HUES6 (cell line): Measurements from ENCODE around the gene HIVEP3.

Experiments
- H3K27ac ChIP-seq: 2 replicates; pipeline ENCODE4 v1.7.0; 2013; ENCODE audit warnings: low read depth, mild to moderate bottlenecking, low read length, inconsistent platforms
- H3K27me3 ChIP-seq: 2 replicates; pipeline ENCODE4 v1.6.1; 2013; ENCODE audit warnings: low read length; ENCODE audit not compliant: control insufficient read depth, insufficient read depth
- H3K36me3 ChIP-seq: 2 replicates; pipeline ENCODE4 v1.6.1; 2013; ENCODE audit warnings: low read length; ENCODE audit not compliant: control insufficient read depth, insufficient read depth
- H3K4me1 ChIP-seq: 2 replicates; pipeline ENCODE4 v1.6.1; 2013; ENCODE audit warnings: low read length; ENCODE audit not compliant: control insufficient read depth, insufficient read depth
- H3K4me3 ChIP-seq: 2 replicates; pipeline ENCODE4 v1.5.1; 2013; ENCODE audit warnings: low read depth, low read length
- H3K9ac ChIP-seq: one replicate; pipeline ENCODE4 v1.6.1; 2013; ENCODE audit warnings: mild to moderate bottlenecking, low read length
- H3K9me3 ChIP-seq: 2 replicates; pipeline ENCODE4 v1.6.1; 2013; ENCODE audit warnings: low read depth, low read length; ENCODE audit not compliant: control insufficient read depth, insufficient read depth

HIVEP3 gene

DNA sequence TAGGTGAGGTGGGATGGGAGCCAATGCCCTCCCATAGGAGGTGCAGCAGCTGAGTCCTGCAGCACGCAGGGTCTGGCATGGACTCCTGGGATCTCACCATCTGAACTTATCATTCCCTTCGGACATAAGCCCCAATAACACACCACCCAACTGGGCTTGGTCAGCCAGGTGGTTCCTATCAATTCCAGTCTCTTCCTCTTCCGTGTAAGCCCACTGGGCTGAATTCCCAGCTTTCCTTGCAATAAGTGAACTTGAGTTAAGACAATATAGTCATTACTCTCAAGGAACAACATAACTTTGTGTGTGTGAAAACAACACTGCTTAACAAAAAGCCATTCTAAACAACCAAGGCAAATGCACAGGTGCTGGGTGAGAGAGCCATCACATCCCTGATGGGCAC, 347.7 kb downstream of the HIVEP3 start:
- H3K4me1 ChIP-seq, result peaks cover 3% of the 10 kb centered on the region; the same call in 1 of the 2 replicates
- no peaks in the 10 kb centered on the region for H3K9me3 ChIP-seq
- H3K9ac ChIP-seq, result no peak overlapping the region
- H3K4me3 ChIP-seq, result no peak overlapping the region
- peaks cover 16% of the 10 kb centered on the region; the same call in 1 of the 2 replicates for H3K27me3 ChIP-seq
- H3K27ac ChIP-seq, result no peak overlapping the region
- H3K36me3 ChIP-seq, result no peaks in the 10 kb centered on the region

DNA sequence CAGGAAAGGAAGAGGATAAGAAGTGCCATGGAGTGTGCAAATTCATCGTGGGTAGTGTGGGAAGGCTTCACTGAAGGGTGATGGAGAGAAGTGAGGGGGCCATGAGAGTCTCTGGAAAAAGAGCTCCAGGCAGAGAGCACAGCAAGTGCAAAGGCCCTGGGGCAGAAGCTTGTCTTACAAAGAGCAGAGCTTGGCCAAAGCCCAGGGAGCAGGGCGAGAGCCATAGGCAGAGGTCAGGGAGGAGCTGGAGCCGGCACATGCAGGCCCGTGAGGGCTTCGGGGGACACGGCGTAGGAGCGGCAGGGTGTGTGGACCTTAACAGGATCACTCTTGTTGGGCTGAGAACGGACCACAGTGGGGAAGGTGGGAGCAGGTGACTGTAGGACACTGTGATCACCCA, 350.5 kb downstream of the HIVEP3 start:
- Histone ChIP-seq H3K4me3 (no peak overlapping the region), H3K9ac (no peak overlapping the region), H3K27ac (no peak overlapping the region), H3K9me3 (no peaks in the 10 kb centered on the region), H3K36me3 (no peaks in the 10 kb centered on the region), H3K27me3 (peaks cover 19% of the 10 kb centered on the region; the same call in 1 of the 2 replicates), H3K4me1 (no peaks in the 10 kb centered on the region)

DNA sequence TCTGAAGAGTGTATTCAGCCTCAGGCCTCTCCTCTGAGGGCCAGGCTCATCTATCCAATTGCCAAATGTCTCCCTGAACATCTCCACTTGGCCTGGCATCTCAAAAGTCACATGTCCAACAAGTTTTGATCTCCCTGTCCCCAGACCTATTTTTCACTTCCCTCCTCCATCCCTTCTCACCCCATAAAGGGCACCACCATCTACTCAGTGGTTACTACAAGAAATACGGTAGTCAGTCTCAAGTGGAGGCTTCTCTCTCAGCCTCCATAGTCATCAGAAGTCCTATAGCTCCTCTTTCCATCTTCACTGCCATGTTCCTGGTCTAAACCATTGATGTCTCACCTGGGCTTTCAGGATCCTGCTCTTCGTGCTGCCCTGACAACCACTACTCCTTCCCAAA, 351.8 kb downstream of the HIVEP3 start:
- no peaks in the 10 kb centered on the region for H3K36me3 ChIP-seq
- H3K9ac ChIP-seq, result no peak overlapping the region
- H3K4me3 ChIP-seq, result no peak overlapping the region
- H3K27me3 ChIP-seq, result peaks cover 17% of the 10 kb centered on the region; the same call in 1 of the 2 replicates
- H3K4me1 ChIP-seq, result no peaks in the 10 kb centered on the region
- H3K27ac ChIP-seq, result no peak overlapping the region
- H3K9me3 ChIP-seq, result no peaks in the 10 kb centered on the region

DNA sequence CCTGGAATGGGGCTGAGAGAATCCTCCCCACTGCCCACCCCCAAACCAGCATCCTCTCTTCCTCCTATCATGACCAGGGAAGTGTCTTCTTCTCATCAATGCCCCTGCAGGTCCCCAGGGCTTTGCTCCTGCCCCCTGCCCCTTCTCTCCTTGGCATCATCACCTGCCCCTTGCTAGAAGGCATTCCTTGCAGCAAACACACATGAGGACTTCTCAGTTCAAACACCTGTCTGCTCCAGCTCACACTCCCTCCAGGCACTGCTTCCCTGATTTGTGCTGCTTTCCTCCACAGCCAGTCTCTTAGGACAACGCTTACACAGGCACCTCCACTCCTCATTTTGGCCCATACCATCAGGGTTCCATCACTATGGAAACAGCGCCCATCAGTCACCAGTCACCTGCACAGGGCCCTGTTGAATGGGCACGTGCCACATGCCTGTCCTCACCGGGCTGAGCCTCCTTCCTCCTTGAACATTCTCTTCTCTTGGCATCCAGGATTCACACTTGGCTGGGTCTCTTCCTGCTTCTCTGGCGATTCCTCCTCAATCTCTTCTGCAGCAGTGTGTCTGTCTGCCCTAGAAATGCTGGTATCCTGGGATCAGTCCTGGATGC, 352.3 kb downstream of the HIVEP3 start:
- Histone ChIP-seq H3K27me3 (peaks cover 12% of the 10 kb centered on the region; the same call in 1 of the 2 replicates), H3K27ac (no peak overlapping the region), H3K9me3 (no peaks in the 10 kb centered on the region)

DNA sequence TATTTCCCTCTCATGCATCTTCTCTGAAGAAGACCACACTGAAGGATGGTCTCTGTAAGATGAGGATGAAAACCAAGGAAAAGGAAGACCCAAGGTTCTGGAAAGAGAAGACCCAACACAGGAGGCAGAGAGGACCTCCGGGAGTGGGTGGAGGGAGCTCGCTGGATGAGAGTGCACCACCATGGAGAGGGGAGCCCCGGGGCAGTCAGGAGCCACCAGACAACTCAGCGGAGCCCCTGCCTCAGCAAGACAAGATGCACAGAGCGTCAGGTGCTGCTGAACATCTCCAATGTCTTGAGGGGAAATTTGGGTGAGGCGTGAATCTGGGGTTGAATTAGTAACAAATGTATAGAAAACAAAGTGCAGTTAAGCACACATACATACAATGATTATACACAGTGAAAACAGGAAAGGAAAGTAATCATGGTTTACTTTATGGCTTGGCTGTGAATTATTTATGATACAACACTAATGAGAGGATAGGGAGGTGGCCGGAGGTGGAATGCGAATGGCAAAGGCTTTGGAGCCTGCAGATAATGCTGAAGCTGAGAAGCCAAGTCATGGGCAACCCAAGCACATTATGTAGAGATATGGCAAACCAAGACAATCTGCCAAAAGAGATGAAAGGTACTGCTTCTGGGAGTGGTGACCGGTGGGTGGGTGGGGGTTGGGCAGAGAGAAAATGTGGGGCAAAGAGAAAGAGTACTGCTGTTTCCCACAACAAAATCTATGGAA, 353.8 kb downstream of the HIVEP3 start:
- no peaks in the 10 kb centered on the region for H3K4me1 ChIP-seq
- H3K27ac ChIP-seq, result no peak overlapping the region
- no peaks in the 10 kb centered on the region for H3K36me3 ChIP-seq
- H3K4me3 ChIP-seq, result no peak overlapping the region
- H3K9ac ChIP-seq, result no peak overlapping the region
- no peaks in the 10 kb centered on the region for H3K9me3 ChIP-seq
- peaks cover 3% of the 10 kb centered on the region; the same call in 1 of the 2 replicates for H3K27me3 ChIP-seq

More for the DNA sequence above, 352.3 kb downstream of the HIVEP3 start:
- Histone ChIP-seq H3K36me3 (no peaks in the 10 kb centered on the region), H3K4me3 (no peak overlapping the region), H3K9ac (no peak overlapping the region), H3K4me1 (no peaks in the 10 kb centered on the region)

DNA sequence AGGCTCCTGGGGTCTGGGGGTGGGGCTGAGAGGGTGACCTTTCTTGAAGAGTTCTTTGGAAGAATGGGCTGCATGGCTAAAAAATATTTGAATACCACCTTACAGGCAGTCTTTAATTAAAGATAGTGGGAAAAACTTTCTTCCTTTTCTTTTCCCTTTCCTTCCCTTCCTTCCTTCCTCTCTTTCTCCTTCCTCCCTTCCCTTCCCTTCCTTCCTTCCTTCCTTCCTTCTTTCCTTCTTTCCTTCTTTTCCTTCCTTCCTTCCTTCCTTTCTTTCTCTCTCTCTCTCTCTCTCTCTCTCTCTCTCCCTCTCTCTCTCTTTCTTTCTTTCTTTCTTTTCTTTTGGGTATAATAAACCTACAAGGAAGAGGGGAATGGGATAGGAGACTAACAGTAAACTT, 356.4 kb downstream of the HIVEP3 start:
- Histone ChIP-seq H3K36me3 (no peaks in the 10 kb centered on the region), H3K9ac (no peak overlapping the region), H3K27me3 (peaks cover 3% of the 10 kb centered on the region; the same call in 1 of the 2 replicates), H3K9me3 (no peaks in the 10 kb centered on the region), H3K27ac (no peak overlapping the region), H3K4me3 (no peak overlapping the region), H3K4me1 (no peaks in the 10 kb centered on the region)

DNA sequence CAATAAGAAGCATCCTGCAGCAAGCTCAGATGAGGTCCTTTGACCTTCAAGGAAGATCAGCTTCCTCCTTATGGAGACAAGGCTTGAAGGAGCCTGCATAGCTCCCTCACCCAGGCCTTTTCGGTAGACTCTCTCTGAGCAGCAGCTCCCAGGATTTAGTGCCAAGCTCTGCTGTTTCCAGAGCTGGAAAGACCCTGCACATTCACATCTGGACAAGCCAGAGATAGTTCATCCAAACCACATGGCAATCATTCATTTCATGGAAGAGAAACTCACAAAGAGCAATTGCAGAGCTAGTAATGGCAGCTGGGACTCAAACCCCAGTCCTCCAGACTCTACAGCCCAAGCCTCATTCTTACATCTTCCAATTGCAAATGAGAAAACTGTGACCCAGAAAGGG, 357.8 kb downstream of the HIVEP3 start:
- Histone ChIP-seq H3K27ac (no peak overlapping the region), H3K9me3 (peaks cover 5% of the 10 kb centered on the region), H3K4me1 (no peaks in the 10 kb centered on the region), H3K27me3 (peaks cover 3% of the 10 kb centered on the region; the same call in 1 of the 2 replicates), H3K36me3 (no peaks in the 10 kb centered on the region), H3K4me3 (no peak overlapping the region), H3K9ac (no peak overlapping the region)

DNA sequence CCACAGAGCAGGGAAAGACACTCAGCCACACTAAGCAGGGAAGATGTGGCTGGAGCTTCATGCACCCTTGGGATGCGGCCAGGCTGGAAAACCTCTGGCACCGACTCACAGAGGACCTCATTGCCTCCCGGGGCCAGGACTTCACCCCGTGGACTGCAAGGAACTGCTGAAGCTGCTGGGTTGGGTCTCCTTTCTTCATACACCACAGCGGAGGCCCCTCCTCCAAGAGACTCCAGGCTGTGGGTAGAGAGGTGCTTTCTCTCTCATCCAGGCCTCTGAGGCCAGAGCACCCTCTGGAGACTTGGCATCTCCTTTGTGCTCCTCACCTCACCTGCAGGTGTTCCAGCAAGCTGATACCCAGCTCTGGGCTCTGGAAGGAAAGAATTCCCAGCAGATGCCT, 358.2 kb downstream of the HIVEP3 start:
- peaks cover 9% of the 10 kb centered on the region for H3K9me3 ChIP-seq
- H3K9ac ChIP-seq, result no peak overlapping the region
- H3K27ac ChIP-seq, result no peak overlapping the region
- H3K36me3 ChIP-seq, result no peaks in the 10 kb centered on the region
- H3K27me3 ChIP-seq, result peaks cover 3% of the 10 kb centered on the region; the same call in 1 of the 2 replicates
- no peak overlapping the region for H3K4me3 ChIP-seq
- H3K4me1 ChIP-seq, result no peaks in the 10 kb centered on the region

DNA sequence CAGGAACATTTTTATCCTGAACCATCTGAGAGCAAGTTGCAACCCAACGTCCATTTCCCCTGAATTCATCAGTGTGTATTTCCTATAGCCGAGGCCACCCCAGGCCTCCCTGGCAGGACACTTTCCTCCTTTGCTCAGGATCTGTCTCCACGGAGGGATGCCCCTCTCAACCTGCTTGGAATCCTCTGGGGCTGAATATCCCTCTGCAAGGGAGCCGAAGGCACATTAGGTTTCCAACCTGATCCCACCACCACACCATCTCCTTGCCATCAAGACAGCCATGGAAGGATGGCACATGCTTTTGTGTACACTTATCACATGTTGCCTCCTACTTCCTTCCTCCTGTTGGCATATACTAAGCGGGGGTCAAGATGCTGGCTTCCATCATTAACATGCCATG, 359.4 kb downstream of the HIVEP3 start:
- Histone ChIP-seq H3K4me1 (no peaks in the 10 kb centered on the region), H3K9ac (no peak overlapping the region), H3K27ac (no peak overlapping the region), H3K9me3 (peaks cover 16% of the 10 kb centered on the region), H3K4me3 (no peak overlapping the region), H3K27me3 (peaks cover 3% of the 10 kb centered on the region; the same call in 1 of the 2 replicates), H3K36me3 (no peaks in the 10 kb centered on the region)

DNA sequence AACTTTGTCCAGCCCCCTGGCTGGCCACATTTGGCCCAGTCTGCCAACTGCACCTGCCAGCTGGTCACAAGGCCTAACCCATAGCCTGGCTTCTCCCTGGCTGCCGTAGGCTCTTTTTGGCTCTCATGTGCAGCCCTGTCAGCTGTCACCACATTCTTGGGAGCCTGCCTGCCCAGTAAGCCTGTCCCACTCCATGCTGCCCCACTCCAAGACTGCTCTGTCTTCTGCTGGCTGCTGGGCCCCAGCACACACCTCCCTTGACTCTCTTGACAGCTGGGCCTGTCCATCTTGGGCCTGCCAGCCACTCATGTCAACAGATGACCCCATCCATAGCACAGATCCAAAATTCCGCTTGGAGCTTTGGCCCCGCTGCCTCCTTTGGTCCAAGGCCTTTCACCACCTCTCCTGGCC, 360.0 kb downstream of the HIVEP3 start:
- Histone ChIP-seq H3K27me3 (peaks cover 3% of the 10 kb centered on the region; the same call in 1 of the 2 replicates), H3K27ac (no peak overlapping the region), H3K4me1 (no peaks in the 10 kb centered on the region), H3K9ac (no peak overlapping the region), H3K4me3 (no peak overlapping the region), H3K36me3 (no peaks in the 10 kb centered on the region), H3K9me3 (peaks cover 16% of the 10 kb centered on the region)

DNA sequence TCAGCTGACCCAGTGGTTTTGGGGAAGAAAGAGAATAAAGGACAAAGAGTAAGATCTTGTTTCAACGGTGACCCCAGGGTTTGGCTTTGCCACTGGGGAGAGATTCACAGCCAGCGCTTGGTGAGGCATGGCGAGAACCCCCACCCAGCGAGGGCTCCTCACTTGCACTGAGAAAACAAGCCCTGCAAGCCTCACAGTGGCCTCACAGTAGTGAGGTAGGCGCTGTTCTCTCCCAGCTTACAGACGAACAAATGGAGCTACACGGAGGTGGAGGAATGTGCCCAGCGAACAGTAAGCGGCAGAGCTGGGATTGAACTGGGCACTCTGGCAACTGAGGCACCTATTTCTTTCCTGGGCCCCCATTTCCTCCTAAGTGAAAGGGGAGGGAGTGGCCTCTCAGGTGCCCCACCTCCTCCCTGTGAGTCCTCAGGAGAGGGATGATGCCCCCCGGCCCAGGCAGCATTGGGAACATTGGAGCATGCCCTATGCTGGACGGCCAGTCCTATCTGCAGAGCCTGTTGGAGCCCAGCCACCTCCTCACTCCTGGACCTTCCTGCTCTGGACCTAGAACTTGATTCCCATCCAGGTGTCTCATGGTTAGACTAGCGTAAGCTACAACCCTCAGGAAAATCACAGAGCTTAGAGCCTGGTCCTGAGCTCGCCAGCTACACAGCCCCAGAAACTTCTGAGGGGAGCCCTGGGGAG, 360.8 kb downstream of the HIVEP3 start:
- no peak overlapping the region for H3K9ac ChIP-seq
- peaks cover 16% of the 10 kb centered on the region for H3K9me3 ChIP-seq
- no peaks in the 10 kb centered on the region for H3K27me3 ChIP-seq
- H3K4me1 ChIP-seq, result no peaks in the 10 kb centered on the region
- no peak overlapping the region for H3K27ac ChIP-seq
- no peaks in the 10 kb centered on the region for H3K36me3 ChIP-seq
- no peak overlapping the region for H3K4me3 ChIP-seq
